GM12878 (cell line): ENCODE data around the gene RAPGEF1.

Source experiments
- POLR2A ChIP-seq: IDR thresholded peaks from 2 replicates; pipeline ENCODE4 v1.6.1; 2011; ENCODE audit warnings: low read depth, mild to moderate bottlenecking, low read length
- POLR2AphosphoS5 ChIP-seq: IDR thresholded peaks from 2 replicates; pipeline ENCODE4 v1.6.1; 2011; ENCODE audit warnings: mild to moderate bottlenecking, low read length, inconsistent platforms
- TF ChIP-seq, protein P1 (sequence below), 3 experiments: IDR thresholded peaks in 2 of 3; conservative IDR thresholded peaks in 1 of 3; 2 replicates each; pipeline ENCODE4 v1.5.1; 2011; ENCODE audit warnings: low read depth in 3 of 3, low read length in 3 of 3, mild to moderate bottlenecking in 3 of 3, control low read depth in 2 of 3, moderate library complexity in 2 of 3, inconsistent platforms in 1 of 3, mixed read lengths in 1 of 3; ENCODE audit not compliant: control insufficient read depth in 2 of 3, insufficient read depth in 1 of 3; ENCODE audit errors: extremely low read depth in 1 of 3

DNA sequence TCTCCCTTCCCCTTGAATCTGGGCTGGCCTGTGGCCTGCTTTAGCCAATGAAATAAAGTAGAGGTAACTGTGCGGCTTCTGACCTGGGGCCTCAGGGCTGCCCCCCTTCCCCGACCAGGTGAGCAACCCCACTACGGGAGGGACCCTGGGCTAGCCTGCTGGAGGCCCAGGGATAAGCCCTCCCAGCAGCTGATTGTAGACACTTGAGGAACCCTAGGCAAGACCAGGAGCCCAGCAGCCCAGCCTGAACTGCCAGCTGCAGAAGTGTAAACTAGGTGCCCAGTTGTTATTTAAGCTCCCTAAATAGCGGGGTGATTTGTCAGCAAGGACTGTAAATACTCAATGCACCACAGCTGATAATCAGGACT lies 41.3 kb downstream of the RAPGEF1 start:
- TF ChIP-seq POLR2AphosphoS5 (no peak), POLR2A (no peak)
- TF ChIP-seq, protein P1, sequence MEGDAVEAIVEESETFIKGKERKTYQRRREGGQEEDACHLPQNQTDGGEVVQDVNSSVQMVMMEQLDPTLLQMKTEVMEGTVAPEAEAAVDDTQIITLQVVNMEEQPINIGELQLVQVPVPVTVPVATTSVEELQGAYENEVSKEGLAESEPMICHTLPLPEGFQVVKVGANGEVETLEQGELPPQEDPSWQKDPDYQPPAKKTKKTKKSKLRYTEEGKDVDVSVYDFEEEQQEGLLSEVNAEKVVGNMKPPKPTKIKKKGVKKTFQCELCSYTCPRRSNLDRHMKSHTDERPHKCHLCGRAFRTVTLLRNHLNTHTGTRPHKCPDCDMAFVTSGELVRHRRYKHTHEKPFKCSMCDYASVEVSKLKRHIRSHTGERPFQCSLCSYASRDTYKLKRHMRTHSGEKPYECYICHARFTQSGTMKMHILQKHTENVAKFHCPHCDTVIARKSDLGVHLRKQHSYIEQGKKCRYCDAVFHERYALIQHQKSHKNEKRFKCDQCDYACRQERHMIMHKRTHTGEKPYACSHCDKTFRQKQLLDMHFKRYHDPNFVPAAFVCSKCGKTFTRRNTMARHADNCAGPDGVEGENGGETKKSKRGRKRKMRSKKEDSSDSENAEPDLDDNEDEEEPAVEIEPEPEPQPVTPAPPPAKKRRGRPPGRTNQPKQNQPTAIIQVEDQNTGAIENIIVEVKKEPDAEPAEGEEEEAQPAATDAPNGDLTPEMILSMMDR (IDR thresholded peaks at IDR 0.05 in 2 of 3, conservative IDR thresholded peaks at IDR 0.05 in 1 of 3; ENCODE audit: control insufficient read depth in 2 of 3, extremely low read depth in 1 of 3, insufficient read depth in 1 of 3, low read depth in 3 of 3, low read length in 3 of 3): no peak
